ENCODE data around the gene HEATR9. TPM values are rescaled to one million over a fixed set of nuclear protein-coding genes. Genes with fewer than 3 reads are reported as not detected.

HEATR9 gene
- total and polyA plus RNA-seq, 2 donors, result not detected

- WGBS, result 74% methylated on average over 2 of the region's 2 CpGs
- Histone ChIP-seq H3K4me3 (ENCODE audit: low read depth, low read length) (no peak overlapping the region), H3K36me3 (ENCODE audit: insufficient read depth) (peaks cover 5% of the 10 kb centered on the region), H3K4me1 (ENCODE audit: insufficient read depth) (no peaks in the 10 kb centered on the region), H3K27ac (ENCODE audit: low read depth) (no peak overlapping the region)
- no peak for DNase-seq (ENCODE audit: extremely low spot score)
Observed at GRCh38 chr17:35821308-35821707, 47.4 kb downstream of the HEATR9 start.

GRCh38 chr17:35819455-35819854, 49.2 kb downstream of the HEATR9 start:
- peaks cover 5% of the 10 kb centered on the region for H3K36me3 ChIP-seq (ENCODE audit: insufficient read depth)
- no peak overlapping the region for H3K4me3 ChIP-seq (ENCODE audit: low read depth, low read length)
- H3K27ac ChIP-seq (ENCODE audit: low read depth), result no peak overlapping the region
- DNase-seq (ENCODE audit: extremely low spot score), result no peak
- H3K4me1 ChIP-seq (ENCODE audit: insufficient read depth), result peaks cover 2% of the 10 kb centered on the region
- WGBS, result 60% methylated on average over 1 of the region's 1 CpG

GRCh38 chr17:35817196-35817595, 51.5 kb downstream of the HEATR9 start:
- peaks cover 2% of the 10 kb centered on the region for H3K4me1 ChIP-seq (ENCODE audit: insufficient read depth)

GRCh38 chr17:35816723-35817122, 52.0 kb downstream of the HEATR9 start:
- DNase-seq (ENCODE audit: extremely low spot score), result no peak
- Histone ChIP-seq H3K4me3 (ENCODE audit: low read depth, low read length) (no peak overlapping the region), H3K27ac (ENCODE audit: low read depth) (no peak overlapping the region), H3K4me1 (ENCODE audit: insufficient read depth) (peaks cover 2% of the 10 kb centered on the region), H3K36me3 (ENCODE audit: insufficient read depth) (peaks cover 2% of the 10 kb centered on the region)
- 78% methylated on average over 5 of the region's 5 CpGs for WGBS

More at GRCh38 chr17:35817196-35817595, 51.5 kb downstream of the HEATR9 start:
- H3K4me3 ChIP-seq (ENCODE audit: low read depth, low read length), result no peak overlapping the region
- no peak for DNase-seq (ENCODE audit: extremely low spot score)
- H3K36me3 ChIP-seq (ENCODE audit: insufficient read depth), result peaks cover 2% of the 10 kb centered on the region
- WGBS, result 43% methylated on average over 1 of the region's 1 CpG
- H3K27ac ChIP-seq (ENCODE audit: low read depth), result no peak overlapping the region

- Histone ChIP-seq H3K4me1 (ENCODE audit: insufficient read depth) (peaks cover 2% of the 10 kb centered on the region), H3K27ac (ENCODE audit: low read depth) (no peak overlapping the region), H3K36me3 (ENCODE audit: insufficient read depth) (no peaks in the 10 kb centered on the region), H3K4me3 (ENCODE audit: low read depth, low read length) (no peak overlapping the region)
- DNase-seq (ENCODE audit: extremely low spot score), result no peak
- 91% methylated on average over 5 of the region's 5 CpGs for WGBS
Observed at GRCh38 chr17:35812456-35812855, 56.2 kb downstream of the HEATR9 start.

- Histone ChIP-seq H3K27ac (ENCODE audit: low read depth) (no peak overlapping the region), H3K4me1 (ENCODE audit: insufficient read depth) (peaks cover 2% of the 10 kb centered on the region), H3K36me3 (ENCODE audit: insufficient read depth) (no peaks in the 10 kb centered on the region), H3K4me3 (ENCODE audit: low read depth, low read length) (no peak overlapping the region)
- DNase-seq (ENCODE audit: extremely low spot score), result no peak
- WGBS, result 86% methylated on average over 6 of the region's 6 CpGs
Observed at GRCh38 chr17:35811759-35812158, 56.9 kb downstream of the HEATR9 start.

GRCh38 chr17:35809855-35810461, 58.7 kb downstream of the HEATR9 start:
- no peak for DNase-seq (ENCODE audit: extremely low spot score)
- no peaks in the 10 kb centered on the region for H3K36me3 ChIP-seq (ENCODE audit: insufficient read depth)
- peak overlapping the region; percentile 98 for H3K27ac ChIP-seq (ENCODE audit: low read depth)
- no peaks in the 10 kb centered on the region for H3K4me1 ChIP-seq (ENCODE audit: insufficient read depth)
- H3K4me3 ChIP-seq (ENCODE audit: low read depth, low read length), result peak overlapping the region; percentile 65
- WGBS, result under 1% methylated on average over 24 of the region's 24 CpGs

- peak; percentile 95 for DNase-seq (ENCODE audit: extremely low spot score)
- under 1% methylated on average over 71 of the region's 71 CpGs for WGBS
- H3K4me1 ChIP-seq (ENCODE audit: insufficient read depth), result no peaks in the 10 kb centered on the region
Observed at GRCh38 chr17:35808962-35809854, 59.5 kb downstream of the HEATR9 start, which contains the start of gene TAF15. TAF15 (plus strand) TSS chr17:35809484; CDS start chr17:35809570, 86 bp downstream.

GRCh38 chr17:35808240-35808961, 60.3 kb downstream of the HEATR9 start:
- 29% methylated on average over 19 of the region's 19 CpGs for WGBS
- H3K4me3 ChIP-seq (ENCODE audit: low read depth, low read length), result peak overlapping the region; percentile 27
- peak overlapping the region; percentile 53 for H3K27ac ChIP-seq (ENCODE audit: low read depth)
- no peaks in the 10 kb centered on the region for H3K36me3 ChIP-seq (ENCODE audit: insufficient read depth)
- no peak for DNase-seq (ENCODE audit: extremely low spot score)
- H3K4me1 ChIP-seq (ENCODE audit: insufficient read depth), result no peaks in the 10 kb centered on the region

More at GRCh38 chr17:35808962-35809854, 59.5 kb downstream of the HEATR9 start, which contains the start of gene TAF15:
- Histone ChIP-seq H3K36me3 (ENCODE audit: insufficient read depth) (no peaks in the 10 kb centered on the region), H3K27ac (ENCODE audit: low read depth) (peak within 1 kb of the TSS; percentile 98), H3K4me3 (ENCODE audit: low read depth, low read length) (peak within 1 kb of the TSS; percentile 65)

- Histone ChIP-seq H3K36me3 (ENCODE audit: insufficient read depth) (no peaks in the 10 kb centered on the region), H3K4me1 (ENCODE audit: insufficient read depth) (no peaks in the 10 kb centered on the region), H3K27ac (ENCODE audit: low read depth) (no peak overlapping the region), H3K4me3 (ENCODE audit: low read depth, low read length) (no peak overlapping the region)
- 83% methylated on average over 7 of the region's 7 CpGs for WGBS
- no peak for DNase-seq (ENCODE audit: extremely low spot score)
Observed at GRCh38 chr17:35807371-35808144, 61.1 kb downstream of the HEATR9 start.

Data from urinary bladder (tissue), 4 donors.